GM12878 (cell line): Measurements from ENCODE around the gene F10.

Experiments used
- BCL11A ChIP-seq: IDR thresholded peaks from 2 replicates; pipeline ENCODE4 v1.6.1; 2011; ENCODE audit warnings: low read depth, low read length
- CBFB ChIP-seq: IDR thresholded peaks from 2 replicates; pipeline ENCODE4 v1.6.1; 2016; ENCODE audit warnings: antibody characterized with exemption, low read depth
- CREM ChIP-seq: IDR thresholded peaks from 2 replicates; pipeline ENCODE4 v1.6.1; 2014; ENCODE audit warnings: antibody characterized with exemption, low read depth
- CTCF ChIP-seq, 3 experiments: IDR thresholded peaks in 2 of 3; conservative IDR thresholded peaks in 1 of 3; 2 replicates each; pipeline ENCODE4 v1.5.1; 2011; ENCODE audit warnings: low read depth in 3 of 3, low read length in 3 of 3, mild to moderate bottlenecking in 3 of 3, control low read depth in 2 of 3, moderate library complexity in 2 of 3, inconsistent platforms in 1 of 3, mixed read lengths in 1 of 3; ENCODE audit not compliant: control insufficient read depth in 2 of 3, insufficient read depth in 1 of 3; ENCODE audit errors: extremely low read depth in 1 of 3
- SMARCA5 ChIP-seq: fragments of 450-650 bp; IDR thresholded peaks from 2 replicates; pipeline ENCODE4 v1.6.1; 2017; ENCODE audit warnings: mild to moderate bottlenecking
- ZNF207 ChIP-seq: fragments of 450-650 bp; IDR thresholded peaks from 2 replicates; pipeline ENCODE4 v1.6.1; 2014; ENCODE audit warnings: antibody characterized with exemption, mild to moderate bottlenecking, borderline replicate concordance

GRCh38 chr13:113146750-113147149, 24.2 kb downstream of the F10 start:
- no peak for TF ChIP-seq ZNF207
- TF ChIP-seq CTCF (IDR thresholded peaks at IDR 0.05 in 2 of 3, conservative IDR thresholded peaks at IDR 0.05 in 1 of 3; ENCODE audit: control insufficient read depth in 2 of 3, extremely low read depth in 1 of 3, insufficient read depth in 1 of 3, low read depth in 3 of 3, low read length in 3 of 3) = no peak
- TF ChIP-seq CBFB = no peak
- no peak for TF ChIP-seq CREM
- TF ChIP-seq BCL11A = no peak
- no peak for TF ChIP-seq SMARCA5
